IMR-90 (cell line): ENCODE measurements around the gene RIN1. TPM values are rescaled to one million over a fixed set of nuclear protein-coding genes. Genes with fewer than 3 reads are reported as not detected.

Source experiments
- FOS ChIP-seq: fragments of 150-350 bp; IDR thresholded peaks from 2 replicates; pipeline ENCODE4 v1.6.1; 2016; ENCODE audit warnings: low read depth, low read length
- polyA plus RNA-seq, 3 experiments: library from polyadenylated mRNA; depleted of rRNA; stranded (reverse); fragments of >200 nt; gene quantifications; 2 replicates each; pipeline ENCODE4 v1.2.3, GENCODE V29; 2012; ENCODE audit warnings: low replicate concordance in 1 of 3
- total RNA-seq: library from RNA; depleted of rRNA; stranded (reverse); fragments of >200 nt; gene quantifications from 2 replicates; pipeline ENCODE4 v1.2.3, GENCODE V29; 2012
- TF ChIP-seq, protein P1 (sequence below): fragments of 150-350 bp; IDR thresholded peaks from 2 replicates; pipeline ENCODE4 v1.6.1; 2017; ENCODE audit warnings: mild to moderate bottlenecking, antibody characterized with exemption, low read length, low read depth

RIN1 gene
- total and polyA plus RNA-seq, 2 of the 4 experiments (the other 2 are of a cell fraction), result 9.9 to 20.8 TPM

- TF ChIP-seq, protein P1, sequence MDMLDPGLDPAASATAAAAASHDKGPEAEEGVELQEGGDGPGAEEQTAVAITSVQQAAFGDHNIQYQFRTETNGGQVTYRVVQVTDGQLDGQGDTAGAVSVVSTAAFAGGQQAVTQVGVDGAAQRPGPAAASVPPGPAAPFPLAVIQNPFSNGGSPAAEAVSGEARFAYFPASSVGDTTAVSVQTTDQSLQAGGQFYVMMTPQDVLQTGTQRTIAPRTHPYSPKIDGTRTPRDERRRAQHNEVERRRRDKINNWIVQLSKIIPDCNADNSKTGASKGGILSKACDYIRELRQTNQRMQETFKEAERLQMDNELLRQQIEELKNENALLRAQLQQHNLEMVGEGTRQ, result no peak
- peak; percentile 98 for TF ChIP-seq FOS
Observed at GRCh38 chr11:66347425-66348276, 11.4 kb upstream of the RIN1 start, which contains the start of gene B4GAT1 (continued).
